Caco-2 (cell line): ENCODE results near the gene OPA1. TPM values are rescaled to one million over a fixed set of nuclear protein-coding genes. Genes with fewer than 3 reads are reported as not detected.

Experiments used
- BruUV-seq: library from RNA; stranded (reverse); fragments of 400-500 nt; replicated peaks from 2 replicates; lab custom pipeline; 2021; lab: Mats Ljungman, UMichigan
- CTCF ChIA-PET: fragments of 300-600 bp; sonication (Branson Sonifier 250); formaldehyde crosslinking; loops from one replicate; lab custom pipeline; 2022; ENCODE audit warnings: antibody characterized with exemption; lab: Charles Lee
- POLR2A ChIA-PET: fragments of 300-600 bp; sonication (Branson Sonifier 250); formaldehyde crosslinking; loops from one replicate; lab custom pipeline; 2022; ENCODE audit warnings: antibody characterized with exemption; lab: Charles Lee
- DNase-seq, 2 experiments: peaks; one replicate each; pipeline versions ENCODE4 v3.0.0 to v3.0.0-alpha.2; 2020 to 2022
- H3K27me3 ChIP-seq: replicated peaks from 2 replicates; pipeline ENCODE4 v1.6.0; 2011; ENCODE audit warnings: low read length; ENCODE audit not compliant: control insufficient read depth, insufficient read depth
- H3K36me3 ChIP-seq: 2 replicates; pipeline ENCODE4 v1.5.1; 2011; ENCODE audit warnings: low read length; ENCODE audit not compliant: control insufficient read depth, insufficient read depth
- H3K4me1 ChIP-seq: fragments of 250-450 bp; sonication (Bioruptor Pico); 2 replicates; pipeline ENCODE4 v1.5.1; 2020; ENCODE audit warnings: mild to moderate bottlenecking
- H3K4me3 ChIP-seq: 2 replicates; pipeline ENCODE4 v1.5.1; 2011; ENCODE audit warnings: low read depth, mild to moderate bottlenecking, control low read depth, low read length
- H3K9me3 ChIP-seq: fragments of 250-450 bp; sonication (Bioruptor Pico); 2 replicates; pipeline ENCODE4 v1.5.1; 2020; ENCODE audit warnings: mild to moderate bottlenecking, moderate library complexity
- H3K27ac Mint-ChIP-seq: one replicate; pipeline ENCODE4 v1.8.0; 2022; ENCODE audit warnings: mixed read lengths; ENCODE audit not compliant: unreplicated experiment
- H3K27me3 Mint-ChIP-seq: one replicate; pipeline ENCODE4 v1.8.0; 2022; ENCODE audit warnings: mixed read lengths; ENCODE audit not compliant: insufficient read depth, unreplicated experiment
- H3K36me3 Mint-ChIP-seq: one replicate; pipeline ENCODE4 v1.8.0; 2022; ENCODE audit warnings: mild to moderate bottlenecking, mixed read lengths; ENCODE audit not compliant: insufficient read depth, unreplicated experiment
- H3K4me1 Mint-ChIP-seq: one replicate; pipeline ENCODE4 v1.8.0; 2022; ENCODE audit warnings: low read depth, mixed read lengths; ENCODE audit not compliant: unreplicated experiment
- H3K4me3 Mint-ChIP-seq: one replicate; pipeline ENCODE4 v1.8.0; 2022; ENCODE audit warnings: mild to moderate bottlenecking, moderate library complexity, mixed read lengths; ENCODE audit not compliant: unreplicated experiment
- H3K9me3 Mint-ChIP-seq: one replicate; pipeline ENCODE4 v1.8.0; 2022; ENCODE audit warnings: mixed read lengths; ENCODE audit not compliant: unreplicated experiment
- CTCF ChIP-seq, 2 experiments: fragments of 200-600 bp in 1 of 2; IDR thresholded peaks; 1 replicate in 1 of 2; 2 replicates in 1 of 2; pipeline versions ENCODE4 v1.5.1 to v1.8.0; 2011 to 2022; ENCODE audit warnings: antibody characterized with exemption in 1 of 2, control low read depth in 1 of 2, inconsistent platforms in 1 of 2, low read depth in 1 of 2, low read length in 1 of 2, mild to moderate bottlenecking in 1 of 2, moderate library complexity in 1 of 2; ENCODE audit not compliant: insufficient read depth in 1 of 2, severe bottlenecking in 1 of 2, unreplicated experiment in 1 of 2
- intact Hi-C: fragments of 100-400 bp; cut with micrococcal nuclease; formaldehyde crosslinking; loops from one replicate; pipeline ENCODE4 v1.10.0; 2022; ENCODE audit not compliant: unreplicated experiment
- total RNA-seq: library from RNA; stranded (reverse); gene quantifications from 2 replicates; pipeline ENCODE4 v1.2.3, GENCODE V29; 2022

Gene OPA1
- total RNA-seq, 1 experiment from 2014 or later: 61.4 TPM

- TF ChIP-seq CTCF (IDR thresholded peaks at IDR 0.05; ENCODE audit: insufficient read depth in 1 of 2, low read depth in 1 of 2, low read length in 1 of 2, severe bottlenecking in 1 of 2, unreplicated experiment in 1 of 2): no peak
- DNase-seq: no peak
- Mint-ChIP-seq H3K4me1 (no peaks in the 10 kb centered on the region), H3K27ac (no peak overlapping the region), H3K9me3 (peaks cover 23% of the 10 kb centered on the region), H3K4me3 (no peak overlapping the region), H3K36me3 (no peaks in the 10 kb centered on the region), H3K27me3 (no peaks in the 10 kb centered on the region)
- Histone ChIP-seq H3K27me3 (no peaks in the 10 kb centered on the region), H3K4me3 (no peak overlapping the region), H3K9me3 (peaks cover 16% of the 10 kb centered on the region), H3K36me3 (no peaks in the 10 kb centered on the region), H3K4me1 (no peaks in the 10 kb centered on the region)
- CTCF ChIA-PET: no interaction called here
- no TSS peak for BruUV-seq
- intact Hi-C loops: no loop called here
- POLR2A ChIA-PET: no interaction called here
Measured at GRCh38 chr3:193711964-193712598, 119.1 kb downstream of the OPA1 start.

- Mint-ChIP-seq H3K27me3 (no peaks in the 10 kb centered on the region), H3K9me3 (peaks cover 32% of the 10 kb centered on the region), H3K36me3 (no peaks in the 10 kb centered on the region), H3K4me3 (no peak overlapping the region), H3K4me1 (no peaks in the 10 kb centered on the region), H3K27ac (no peak overlapping the region)
- no peak for DNase-seq
- no TSS peak for BruUV-seq
- Histone ChIP-seq H3K36me3 (no peaks in the 10 kb centered on the region), H3K4me3 (no peak overlapping the region), H3K27me3 (no peaks in the 10 kb centered on the region), H3K9me3 (peaks cover 16% of the 10 kb centered on the region), H3K4me1 (no peaks in the 10 kb centered on the region)
- POLR2A ChIA-PET: no interaction called here
- intact Hi-C loops: no loop called here
- no peak for TF ChIP-seq CTCF (IDR thresholded peaks at IDR 0.05; ENCODE audit: insufficient read depth in 1 of 2, low read depth in 1 of 2, low read length in 1 of 2, severe bottlenecking in 1 of 2, unreplicated experiment in 1 of 2)
- CTCF ChIA-PET: no interaction called here
Measured at GRCh38 chr3:193712938-193713337, 119.9 kb downstream of the OPA1 start.

- intact Hi-C loops: no loop called here
- ChIA-PET POLR2A (no interaction called here), CTCF (no interaction called here)
- Mint-ChIP-seq H3K9me3 (peaks cover 41% of the 10 kb centered on the region), H3K27me3 (no peaks in the 10 kb centered on the region), H3K36me3 (no peaks in the 10 kb centered on the region), H3K4me1 (no peaks in the 10 kb centered on the region), H3K4me3 (no peak overlapping the region), H3K27ac (no peak overlapping the region)
- no peaks in the 10 kb centered on the region for H3K4me1 ChIP-seq
- peaks cover 19% of the 10 kb centered on the region for H3K9me3 ChIP-seq
- TF ChIP-seq CTCF (IDR thresholded peaks at IDR 0.05; ENCODE audit: insufficient read depth in 1 of 2, low read depth in 1 of 2, low read length in 1 of 2, severe bottlenecking in 1 of 2, unreplicated experiment in 1 of 2): no peak
- DNase-seq: peak in 1 of 2 experiments; percentile 18
- no peak overlapping the region for H3K4me3 ChIP-seq
- no TSS peak for BruUV-seq
- no peaks in the 10 kb centered on the region for H3K27me3 ChIP-seq
- no peaks in the 10 kb centered on the region for H3K36me3 ChIP-seq
Measured at GRCh38 chr3:193714523-193715137, 121.6 kb downstream of the OPA1 start.
